ENCODE measurements around the gene SUSD1.
"Not testable (repeated sequence)": the region's sequence is repeated elsewhere in the genome, so short reads cannot be mapped to it uniquely, and the experiment has no call there.

Gene SUSD1

DNA sequence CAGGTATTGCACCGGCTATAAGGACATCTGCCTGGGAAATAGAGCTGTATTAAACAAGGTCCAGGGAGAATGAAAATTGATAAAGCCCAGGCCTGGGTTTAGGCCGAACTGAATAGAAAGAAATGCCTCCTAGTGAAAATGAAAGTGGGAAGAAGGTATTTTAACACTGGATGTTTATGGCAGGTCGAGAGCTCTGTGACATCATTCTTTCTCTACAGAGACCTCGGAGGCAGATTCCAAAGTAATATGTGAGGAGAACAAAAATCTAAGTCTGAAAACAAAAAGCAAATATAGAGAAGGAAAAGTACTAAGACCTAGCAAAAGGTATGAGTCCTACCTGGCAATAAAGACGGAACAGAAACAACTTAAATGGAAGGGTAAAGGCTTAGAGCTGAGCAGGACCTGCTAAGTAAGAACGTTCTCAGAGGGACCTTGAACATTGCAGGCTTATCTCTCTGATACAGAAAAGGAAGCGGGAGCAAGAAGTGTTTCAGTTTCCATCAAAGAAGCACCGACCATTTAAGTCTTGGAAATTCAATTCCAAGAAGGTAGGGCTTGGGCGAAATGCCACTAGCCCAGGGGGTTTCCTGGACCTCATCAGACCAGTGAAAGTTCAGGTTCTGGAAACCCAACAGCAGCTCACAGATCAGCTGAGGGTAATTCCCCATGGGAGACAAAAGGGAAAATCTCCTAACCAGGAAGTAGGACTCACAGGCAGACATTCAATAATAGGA, 80.0 kb downstream of the SUSD1 start:
- no peak for DNase-seq

DNA sequence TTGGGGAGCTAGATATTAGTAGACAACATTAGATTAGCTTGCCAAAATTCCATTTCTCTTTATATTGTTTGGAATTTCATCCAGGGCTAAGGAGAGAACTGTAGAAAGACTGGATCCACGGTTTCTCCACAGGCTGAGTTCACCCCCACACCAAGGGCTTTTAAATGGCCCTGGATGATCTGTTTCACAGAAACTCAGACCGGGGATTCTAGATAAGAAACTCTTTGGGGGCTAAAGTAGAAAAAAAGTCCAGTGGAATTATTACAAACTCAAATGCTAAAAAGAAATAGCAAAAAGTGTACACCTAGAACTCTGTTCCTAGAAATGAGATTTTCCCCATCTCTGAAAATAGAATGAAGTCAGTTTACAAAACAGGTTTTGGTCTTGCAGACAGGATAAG, 80.9 kb downstream of the SUSD1 start:
- DNase-seq: no peak

DNA sequence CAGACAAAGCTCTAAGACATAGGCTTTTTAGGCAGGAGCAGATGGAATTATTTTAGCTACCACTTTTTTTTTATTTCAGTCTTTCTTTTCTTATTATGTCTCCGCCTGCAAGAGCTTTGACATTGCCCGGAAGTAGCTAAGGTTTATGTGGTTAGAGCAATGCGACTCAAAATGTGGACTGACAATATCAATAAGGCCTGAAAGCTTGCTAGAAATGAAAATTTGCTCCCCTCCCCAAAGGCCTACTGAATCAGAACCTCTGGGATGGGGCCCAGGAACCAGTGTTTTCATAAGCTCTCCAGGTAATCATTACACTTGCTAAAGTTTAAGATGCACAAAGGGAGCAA, 81.3 kb downstream of the SUSD1 start:
- no peak for DNase-seq

DNA sequence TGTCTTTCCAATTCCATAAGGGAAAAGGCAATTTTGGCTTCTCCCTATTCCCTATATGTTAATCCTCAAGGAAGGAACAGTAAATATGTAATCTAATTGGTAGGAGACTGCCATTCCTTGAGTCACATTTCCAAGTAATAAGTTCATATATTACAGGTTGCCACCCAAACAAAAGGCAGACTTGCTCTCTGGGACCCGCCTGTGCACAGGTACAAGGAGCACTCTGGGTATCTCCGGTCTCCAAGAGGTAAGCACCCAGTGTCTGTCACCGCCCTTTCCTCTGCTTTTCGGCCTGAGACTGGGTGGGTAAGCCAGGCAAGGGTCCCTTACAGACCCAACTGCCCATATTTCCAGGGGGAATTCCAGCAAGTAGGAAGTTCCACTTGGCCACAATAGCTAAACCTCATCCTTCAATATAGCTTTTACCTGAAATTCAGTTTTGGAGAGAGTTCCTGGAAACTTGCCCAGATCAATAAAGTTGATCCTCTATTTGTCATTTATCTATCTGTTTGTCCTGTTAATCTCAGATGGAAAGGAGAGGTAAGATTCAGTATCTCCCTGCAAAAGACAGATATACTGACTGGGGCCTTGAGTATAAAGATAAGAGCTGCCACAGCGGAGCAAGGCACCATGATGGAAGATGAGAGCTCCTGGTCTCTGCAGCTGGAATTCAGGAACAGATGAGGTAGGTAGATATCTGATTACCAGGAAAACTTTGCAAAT, 81.8 kb downstream of the SUSD1 start:
- DNase-seq: no peak

DNA sequence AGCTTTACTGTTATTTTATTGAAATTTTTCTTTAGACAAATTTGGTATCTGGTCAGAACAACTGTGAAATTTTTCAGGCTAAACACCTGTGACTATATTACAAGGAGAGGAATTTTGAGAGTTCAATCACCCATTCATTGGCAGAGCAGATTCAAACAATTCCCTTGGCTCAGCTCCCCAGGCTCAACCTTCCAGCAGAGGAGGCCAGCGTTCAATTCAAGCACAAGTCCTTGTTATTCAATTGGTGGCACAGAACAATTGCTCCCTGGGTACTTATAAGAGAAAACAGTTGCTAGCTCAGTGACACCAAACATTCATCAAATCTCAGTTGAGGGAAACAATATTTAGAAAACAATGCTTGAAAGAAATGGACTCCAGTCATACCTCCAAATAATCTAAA, 83.3 kb downstream of the SUSD1 start:
- no peak for DNase-seq

DNA sequence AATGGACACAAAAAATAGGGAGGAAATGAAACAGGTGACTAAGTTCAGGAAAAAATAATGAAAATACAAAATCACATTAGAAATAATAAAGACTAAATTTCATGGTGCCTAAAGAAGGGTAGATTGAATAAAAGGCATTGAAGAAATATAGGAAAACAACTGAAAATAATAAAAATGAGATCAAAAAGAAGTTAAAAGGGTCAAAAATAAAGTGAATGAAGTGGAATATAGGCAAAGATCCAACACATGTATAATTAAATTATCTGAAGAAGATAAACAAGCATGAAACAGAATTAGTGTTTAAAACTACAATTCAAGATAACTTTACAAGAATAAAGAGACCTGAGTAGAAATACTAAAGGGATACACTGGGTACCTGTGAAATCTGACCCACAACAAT, 87.6 kb downstream of the SUSD1 start:
- no peak for DNase-seq

DNA sequence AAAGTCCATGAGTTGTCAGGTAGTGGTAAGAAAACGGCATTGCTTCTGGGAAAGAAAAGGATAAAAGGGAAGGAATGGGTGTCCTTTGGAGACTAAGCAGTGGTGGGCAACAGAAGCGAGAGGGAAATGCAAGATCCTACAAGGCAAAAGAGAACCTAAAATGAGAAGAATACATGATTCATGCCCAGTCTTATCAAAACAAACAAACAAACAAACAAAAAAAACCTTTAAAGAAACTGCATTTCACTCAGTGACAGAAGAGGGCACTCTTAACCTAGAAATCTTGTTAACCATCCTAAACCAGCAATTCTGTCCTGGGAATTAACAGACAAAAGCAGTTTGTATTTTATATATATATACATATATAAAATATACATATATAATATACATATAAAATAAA, 88.5 kb downstream of the SUSD1 start:
- no peak for DNase-seq

DNA sequence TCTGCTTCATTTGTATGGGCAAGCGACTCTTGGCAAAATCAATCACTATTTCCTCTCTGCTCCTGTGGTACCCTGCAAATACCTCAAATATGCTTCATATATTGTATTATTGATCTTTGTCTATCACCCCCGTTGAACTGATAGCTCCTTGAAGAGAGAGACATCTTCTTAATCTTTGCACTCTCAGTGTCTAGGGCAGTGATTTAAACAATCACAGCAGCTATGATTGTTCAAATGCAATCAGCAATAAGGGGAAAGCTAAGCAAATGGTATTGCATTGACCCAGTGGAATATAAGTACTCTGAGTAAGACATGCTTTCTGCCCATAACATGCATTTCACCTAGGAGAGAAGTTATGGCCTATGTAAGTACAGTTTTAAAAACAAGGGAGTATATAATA, 90.2 kb downstream of the SUSD1 start:
- no peak for DNase-seq

DNA sequence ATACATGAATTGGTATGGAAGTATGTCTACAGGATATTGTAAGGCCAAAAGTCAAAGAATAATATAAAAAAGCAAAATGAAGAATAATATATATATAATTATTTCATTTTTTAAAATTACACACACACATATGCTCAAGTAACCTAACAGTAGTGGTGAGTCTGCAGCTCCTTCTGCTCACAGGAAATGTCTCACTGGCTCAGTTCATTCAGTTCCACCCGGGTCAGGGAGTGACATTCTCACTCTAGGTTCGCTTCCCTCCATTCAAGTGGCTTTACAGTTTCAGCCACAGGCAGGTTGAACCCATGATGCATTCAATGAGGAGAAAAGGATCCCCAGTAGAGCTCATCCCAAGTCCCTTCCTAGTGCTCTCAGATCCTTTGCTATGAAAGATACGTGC, 90.8 kb downstream of the SUSD1 start:
- no peak for DNase-seq

DNA sequence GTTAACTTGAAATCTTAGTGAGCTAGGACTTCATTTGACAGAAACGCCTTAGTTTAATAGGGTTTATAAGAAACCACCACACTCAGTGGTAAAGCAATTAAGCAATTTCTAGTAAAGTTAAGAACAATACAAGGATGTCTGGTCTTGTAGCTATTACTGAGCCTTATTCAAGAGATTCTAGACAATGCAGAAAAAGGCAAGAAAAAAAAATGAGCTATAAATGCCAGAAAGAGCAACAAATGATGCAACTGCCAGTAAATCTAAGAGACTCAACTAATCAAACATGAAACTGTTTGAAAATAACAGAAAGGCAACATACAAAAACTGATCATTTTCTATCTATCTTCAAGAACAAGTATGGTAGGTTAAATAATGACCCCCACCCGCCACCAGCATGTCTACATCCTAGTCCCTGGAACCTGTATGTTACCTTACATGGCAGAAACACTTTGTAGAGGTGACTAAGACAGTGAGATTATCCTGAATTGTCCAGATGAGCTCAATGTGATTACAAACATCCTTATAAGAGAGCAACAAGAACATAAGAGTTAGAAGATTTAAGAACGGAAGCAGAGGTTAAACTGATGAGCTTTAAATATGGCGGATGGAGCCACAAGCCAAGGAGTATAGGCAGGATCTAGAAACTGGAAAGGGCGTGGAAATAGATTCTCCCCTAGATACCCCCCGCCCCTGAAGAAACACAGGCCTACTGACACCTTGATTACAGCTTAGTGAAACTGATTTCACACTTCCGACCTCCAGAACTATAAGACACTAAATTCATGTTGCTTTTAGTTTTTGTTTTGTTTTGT, 93.0 kb downstream of the SUSD1 start:
- no peak for DNase-seq

DNA sequence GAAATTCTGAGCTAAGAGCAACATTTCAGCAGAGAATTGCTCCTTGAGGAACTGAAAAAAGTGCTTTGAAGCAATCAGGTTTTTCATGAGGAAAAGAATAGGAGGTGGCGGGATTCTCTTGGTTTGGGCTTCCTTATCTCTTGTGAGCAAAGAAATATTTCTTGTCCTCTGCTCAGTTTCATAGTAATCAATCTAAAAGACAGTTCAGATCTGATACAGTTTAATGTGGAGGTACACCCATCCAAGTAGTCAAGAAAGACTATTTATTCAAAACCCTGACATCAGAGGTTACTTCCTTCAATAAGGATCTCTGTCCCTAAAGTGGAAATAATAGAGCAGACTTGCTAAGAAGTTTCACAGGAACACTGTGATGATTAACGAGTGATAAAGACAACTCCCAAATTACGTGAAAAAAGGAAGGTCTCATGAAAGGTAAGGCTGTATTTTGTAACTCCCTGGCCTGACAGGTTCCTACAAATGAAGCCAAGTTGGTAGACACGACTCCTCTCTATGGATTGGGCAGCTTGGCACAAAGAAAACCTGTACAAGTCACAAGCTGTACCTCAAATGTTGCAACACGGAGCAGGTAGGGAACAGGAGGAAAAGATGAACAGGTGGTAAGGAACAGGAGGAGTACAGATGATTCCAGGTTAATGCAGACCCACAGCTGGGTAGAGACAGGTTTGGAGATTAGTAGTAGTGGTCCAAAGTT, 94.1 kb downstream of the SUSD1 start:
- no peak for DNase-seq

DNA sequence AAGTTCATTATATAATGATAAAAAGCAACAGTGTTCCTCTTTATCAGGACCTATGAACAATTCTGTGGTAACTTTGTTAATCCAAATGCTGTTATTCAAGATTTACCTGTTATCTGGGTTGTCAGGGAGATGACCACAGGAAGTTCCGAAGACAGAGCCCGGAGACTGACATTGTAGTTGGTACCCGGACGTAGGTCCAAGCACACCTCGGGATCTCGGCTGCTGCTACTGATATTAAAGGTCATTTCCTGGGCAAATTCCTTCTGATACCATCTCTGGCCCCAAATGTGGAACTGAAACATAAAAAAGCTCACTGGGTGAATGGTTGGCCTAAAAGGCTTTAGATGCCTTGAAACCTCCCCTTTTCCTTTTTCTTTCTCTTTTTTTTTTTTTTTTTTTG, 96.7 kb downstream of the SUSD1 start:
- no peak for DNase-seq

DNA sequence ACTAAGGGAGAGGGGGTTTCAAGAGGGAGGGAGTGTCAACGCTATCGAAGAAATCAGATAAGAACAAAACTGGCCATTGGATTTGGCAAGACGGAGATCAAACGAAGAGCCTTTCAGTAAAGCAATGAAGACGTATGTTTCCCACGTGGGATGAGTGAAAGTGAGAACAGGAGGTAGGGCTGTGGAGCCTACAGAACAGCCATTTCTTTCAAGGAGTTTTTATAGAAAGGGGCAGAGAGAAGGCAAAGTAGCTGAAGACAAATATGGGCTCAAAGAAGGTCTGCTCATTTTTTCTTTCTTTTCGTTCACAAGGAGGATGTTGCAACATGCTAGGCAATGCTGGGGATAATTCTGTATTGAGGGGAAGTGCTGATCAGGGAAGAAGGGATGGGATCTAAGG, 98.3 kb downstream of the SUSD1 start:
- DNase-seq: no peak

DNA sequence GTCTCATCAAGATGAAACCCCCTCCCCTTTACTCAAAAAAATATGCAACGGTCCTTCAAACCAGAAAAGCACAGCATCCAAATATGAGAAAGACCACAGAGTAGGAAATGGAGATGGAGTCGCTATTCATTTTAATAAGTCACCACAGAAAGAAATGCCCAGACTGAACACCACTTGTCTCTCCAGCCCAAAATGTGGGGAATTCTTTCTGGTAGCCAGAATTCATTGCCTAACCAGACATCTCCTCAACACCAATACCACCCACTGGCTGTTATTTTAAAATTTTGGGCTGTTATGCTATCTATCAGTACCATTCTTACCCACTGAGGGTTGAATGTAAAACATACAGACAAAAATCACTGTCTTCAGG, 100.1 kb downstream of the SUSD1 start:
- no peak for DNase-seq

DNA sequence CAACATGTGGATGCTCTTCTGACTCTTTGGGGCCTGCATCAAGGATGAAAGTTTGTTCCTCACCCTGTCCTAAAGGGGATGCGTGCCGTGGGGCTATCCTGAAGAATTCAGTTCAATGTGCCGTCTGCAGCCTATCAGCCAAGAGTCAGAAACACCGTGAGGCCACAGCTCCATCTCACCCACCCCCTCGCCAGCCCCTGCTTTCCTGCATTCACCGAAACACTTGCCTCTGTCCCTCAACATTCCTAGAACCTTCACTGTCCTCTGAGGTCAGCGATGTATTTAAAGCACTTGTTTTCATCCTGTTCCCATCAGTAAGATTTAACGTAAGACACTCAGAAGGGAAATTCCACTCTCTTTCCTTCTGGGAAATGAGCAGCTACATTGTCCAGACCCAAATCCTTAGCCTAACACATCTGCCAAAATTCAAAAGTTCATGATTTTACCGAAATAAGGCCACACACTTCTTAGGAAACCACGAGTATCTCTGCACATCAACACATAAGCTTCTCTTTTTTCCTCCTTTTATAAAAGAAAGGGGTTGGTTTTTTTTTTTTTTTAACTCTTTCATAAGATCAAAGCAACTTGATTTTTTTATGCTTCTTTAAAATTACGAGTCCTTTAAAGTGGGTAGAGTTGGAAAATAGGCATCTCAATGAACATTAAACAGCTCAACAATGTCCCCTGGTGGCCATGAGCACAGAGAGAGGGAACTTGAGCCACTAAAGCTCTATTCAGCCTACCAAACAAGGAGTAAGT, 100.7 kb downstream of the SUSD1 start:
- no peak for DNase-seq

DNA sequence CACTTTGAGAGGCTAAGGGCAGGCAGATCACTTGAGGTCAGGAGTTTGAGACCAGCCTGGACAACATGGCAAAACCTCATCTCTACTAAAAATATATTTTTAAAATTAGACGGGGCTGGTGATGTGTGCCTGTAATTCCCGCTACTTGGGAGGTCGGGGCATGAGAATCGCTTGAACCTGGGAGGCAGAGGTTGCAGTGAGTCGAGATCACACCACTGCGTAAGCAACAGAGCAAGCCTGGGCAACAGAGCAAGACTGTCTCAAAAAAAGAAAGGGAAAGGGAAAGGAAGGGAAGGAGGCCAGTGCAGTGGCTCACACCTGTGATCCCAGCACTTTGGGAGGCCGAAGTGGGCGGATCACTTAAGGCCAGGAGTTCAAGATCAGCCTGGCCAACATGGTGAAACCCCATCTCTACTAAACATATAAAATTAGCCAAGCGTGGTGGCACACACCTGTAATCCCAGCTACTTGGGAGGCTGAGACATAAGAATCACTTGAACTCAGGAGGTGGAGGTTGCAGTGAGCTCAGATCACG, 101.4 kb downstream of the SUSD1 start:
- DNase-seq: not testable (repeated sequence)

DNA sequence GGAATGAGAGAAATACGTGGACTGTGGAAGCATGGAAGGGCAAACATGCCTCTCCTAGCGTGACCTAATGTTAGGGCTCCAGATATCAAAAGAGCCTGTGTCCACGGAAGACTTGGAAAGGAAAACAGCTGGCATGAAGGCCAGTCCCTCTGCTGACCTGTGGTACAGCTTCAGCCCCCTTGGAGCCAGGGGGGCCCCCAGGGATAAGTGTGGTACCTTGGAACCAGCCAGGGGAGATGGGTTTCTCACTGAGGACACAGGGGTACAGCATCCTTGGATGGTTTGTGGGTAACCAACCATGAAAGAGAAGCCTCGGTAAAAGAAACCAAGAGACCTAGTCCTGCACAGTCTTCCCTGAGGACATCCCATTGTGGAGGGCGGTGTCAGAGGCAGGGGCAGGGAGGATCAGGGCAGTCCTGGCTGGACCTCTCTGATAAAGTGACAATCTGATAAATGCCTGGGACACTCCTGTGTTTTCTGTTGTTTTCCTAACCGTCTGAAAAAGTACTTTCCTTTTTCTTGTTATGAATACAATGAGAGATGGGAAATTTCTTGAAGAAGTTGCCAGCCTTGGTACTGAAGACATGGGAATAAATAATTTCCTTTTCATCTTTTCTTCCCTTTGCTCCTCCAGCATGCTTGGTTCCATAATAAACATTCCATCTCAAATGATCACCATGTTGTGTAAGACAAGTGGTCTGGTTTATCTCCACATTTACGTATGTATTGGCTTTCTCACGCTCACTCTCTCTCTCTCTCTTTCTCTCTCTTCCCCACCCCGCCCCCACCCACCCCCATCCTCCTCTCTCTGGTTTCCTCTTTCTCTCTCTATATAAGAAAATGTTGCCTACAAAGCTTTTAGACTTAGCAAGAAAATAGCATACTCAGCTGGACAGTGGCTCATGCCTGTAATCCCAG, 102.1 kb downstream of the SUSD1 start:
- no peak for DNase-seq

DNA sequence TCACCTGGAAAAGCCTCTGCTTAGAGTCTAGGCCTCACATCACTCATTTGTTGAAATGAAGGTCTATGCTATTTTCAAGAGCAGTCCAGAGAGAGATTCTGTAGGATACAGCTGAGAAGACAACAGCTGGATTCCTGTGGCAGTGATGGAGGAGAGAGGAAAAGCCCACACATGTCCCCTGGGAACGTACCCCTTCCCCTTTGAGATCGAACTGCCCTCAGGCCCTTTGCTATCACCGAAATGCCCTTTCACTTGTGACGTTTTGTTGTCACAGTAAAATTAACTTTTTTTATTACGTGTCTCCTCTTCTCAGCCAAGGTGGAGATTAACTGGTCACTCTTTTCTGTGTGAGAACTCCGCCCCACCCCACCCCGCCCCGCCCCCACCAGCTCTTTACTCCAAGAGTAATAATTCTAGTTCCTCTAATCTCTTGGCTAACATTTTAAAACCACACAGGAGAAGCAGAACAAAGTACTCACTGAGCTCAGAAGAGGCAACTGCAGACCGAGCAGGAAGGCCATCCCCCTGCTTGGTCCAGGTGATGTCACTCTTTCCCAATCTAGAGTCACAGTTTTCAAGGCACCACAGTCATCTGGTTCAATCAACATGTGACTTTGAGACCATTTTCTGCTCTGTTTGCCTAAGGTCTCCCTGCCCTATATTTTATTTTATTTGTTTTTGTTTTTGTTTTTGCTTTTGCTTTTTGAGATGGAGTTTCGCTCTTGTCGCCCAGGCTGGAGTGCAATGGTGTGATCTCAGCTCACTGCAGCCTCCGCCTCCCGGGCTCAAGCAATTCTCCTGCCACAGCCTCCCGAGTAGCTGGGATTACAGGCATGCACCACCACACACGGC, 105.6 kb downstream of the SUSD1 start:
- DNase-seq: peak; percentile 28

DNA sequence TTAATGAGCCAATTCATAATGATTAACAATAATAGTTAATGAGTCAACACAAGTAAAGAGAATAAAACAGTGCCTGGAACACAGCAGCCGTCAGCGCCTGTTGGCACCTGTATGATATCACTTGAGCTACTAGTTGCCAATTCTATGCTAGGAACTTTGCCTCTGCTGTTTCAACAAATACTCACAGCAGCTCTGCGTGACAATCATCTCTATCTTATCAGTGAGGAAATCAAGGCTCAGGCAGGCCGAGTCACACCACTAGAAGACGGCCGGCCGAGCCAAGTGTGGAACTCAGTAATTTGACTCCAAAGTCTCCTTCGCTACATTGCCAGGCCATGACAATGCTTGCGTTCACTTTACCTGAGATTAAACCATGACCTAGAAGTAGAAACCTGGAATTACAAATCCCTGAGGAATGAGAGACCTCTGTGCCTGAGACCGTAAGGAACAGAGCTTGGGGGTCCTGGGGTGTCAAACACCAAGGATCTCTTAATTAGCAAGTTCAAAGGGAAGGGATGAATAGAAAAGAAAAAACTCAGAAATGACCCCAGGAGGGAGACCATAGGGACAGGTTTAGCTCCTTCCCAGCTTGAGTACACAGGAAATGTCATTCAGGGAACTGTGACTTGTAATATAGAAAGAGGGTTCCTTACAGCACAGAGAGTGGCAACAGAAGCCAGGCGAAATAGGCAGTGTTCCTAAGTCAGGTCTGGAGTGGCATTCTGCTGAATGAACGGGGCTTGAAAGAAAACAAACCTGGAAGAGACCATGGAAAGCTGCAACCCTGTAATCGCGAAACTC, 109.1 kb downstream of the SUSD1 start:
- DNase-seq: no peak

Measured in SIG-M5 (cell line).